ENCODE measurements around the gene BCAS3.
"Not testable (repeated sequence)": the region's sequence is repeated elsewhere in the genome, so short reads cannot be mapped to it uniquely, and the experiment has no call there.

Gene BCAS3

GRCh38 chr17:61421460-61421859, 743.8 kb downstream of the BCAS3 start:
- Histone ChIP-seq H3K4me1 (ENCODE audit: insufficient read depth, low read length) (peaks cover 4% of the 10 kb centered on the region), H3K9ac (ENCODE audit: low read length) (no peak overlapping the region), H3K9me3 (ENCODE audit: low read length) (no peaks in the 10 kb centered on the region), H3K4me3 (ENCODE audit: low read depth in 1 of 2, low read length in 2 of 2) (no peak overlapping the region), H3K27ac (ENCODE audit: low read depth, low read length) (no peak overlapping the region), H3K36me3 (ENCODE audit: insufficient read depth, low read length) (no peaks in the 10 kb centered on the region), H3K27me3 (ENCODE audit: control insufficient read depth in 1 of 2, insufficient read depth in 2 of 2, low read length in 2 of 2) (peaks cover 0 to 22% of the 10 kb centered on the region in 2 donors)

GRCh38 chr17:61422116-61422799, 744.6 kb downstream of the BCAS3 start:
- H3K27me3 ChIP-seq (ENCODE audit: control insufficient read depth in 1 of 2, insufficient read depth in 2 of 2, low read length in 2 of 2) = peaks cover 0 to 18% of the 10 kb centered on the region in 2 donors
- H3K9me3 ChIP-seq (ENCODE audit: low read length) = no peaks in the 10 kb centered on the region
- no peak overlapping the region for H3K27ac ChIP-seq (ENCODE audit: low read depth, low read length)
- H3K4me3 ChIP-seq (ENCODE audit: low read depth in 1 of 2, low read length in 2 of 2) = no peak overlapping the region
- no peaks in the 10 kb centered on the region for H3K4me1 ChIP-seq (ENCODE audit: insufficient read depth, low read length)
- H3K36me3 ChIP-seq (ENCODE audit: insufficient read depth, low read length) = no peaks in the 10 kb centered on the region
- H3K9ac ChIP-seq (ENCODE audit: low read length) = no peak overlapping the region

GRCh38 chr17:61422869-61423268, 745.2 kb downstream of the BCAS3 start:
- peaks cover 0 to 18% of the 10 kb centered on the region in 2 donors for H3K27me3 ChIP-seq (ENCODE audit: control insufficient read depth in 1 of 2, insufficient read depth in 2 of 2, low read length in 2 of 2)
- no peaks in the 10 kb centered on the region for H3K4me1 ChIP-seq (ENCODE audit: insufficient read depth, low read length)
- no peak overlapping the region for H3K9ac ChIP-seq (ENCODE audit: low read length)
- no peak overlapping the region for H3K27ac ChIP-seq (ENCODE audit: low read depth, low read length)
- H3K9me3 ChIP-seq (ENCODE audit: low read length) = no peaks in the 10 kb centered on the region
- H3K36me3 ChIP-seq (ENCODE audit: insufficient read depth, low read length) = no peaks in the 10 kb centered on the region
- H3K4me3 ChIP-seq (ENCODE audit: low read depth in 1 of 2, low read length in 2 of 2) = no peak overlapping the region

DNA sequence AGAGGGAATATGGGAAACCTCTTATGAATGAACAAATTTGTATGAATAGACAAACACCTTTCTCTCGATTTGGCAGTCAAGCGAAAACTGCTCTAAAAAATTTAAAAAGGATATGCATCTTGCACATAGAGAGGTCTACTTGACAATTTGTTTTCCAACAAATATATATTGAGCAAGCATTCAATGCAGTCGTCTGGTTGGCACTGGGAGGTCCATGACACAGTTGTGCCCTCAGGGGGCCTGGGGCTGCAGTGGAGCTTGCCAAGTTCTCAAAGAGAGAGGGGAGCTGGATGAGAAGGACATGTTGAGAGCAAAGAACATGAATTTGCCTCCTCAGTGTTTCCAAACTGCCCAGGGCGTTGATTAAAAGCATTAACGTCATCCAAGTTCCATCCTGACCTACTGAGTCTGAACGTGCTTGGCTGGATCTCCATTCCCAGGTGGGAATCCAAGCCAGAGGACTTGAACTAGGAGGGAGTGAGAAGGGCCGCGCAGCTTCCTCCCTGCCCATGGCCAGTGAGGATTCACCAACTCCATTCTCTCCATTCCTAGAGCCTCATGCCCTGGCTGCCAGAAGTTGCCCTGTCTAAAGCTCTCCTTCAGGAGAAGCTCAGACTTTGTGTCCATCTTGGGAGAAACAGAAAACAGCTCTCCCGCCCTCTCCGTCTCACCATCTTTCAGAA, 746.5 kb downstream of the BCAS3 start:
- H3K4me3 ChIP-seq (ENCODE audit: low read depth in 1 of 2, low read length in 2 of 2) = no peak overlapping the region
- H3K9me3 ChIP-seq (ENCODE audit: low read length) = no peaks in the 10 kb centered on the region
- no peaks in the 10 kb centered on the region for H3K4me1 ChIP-seq (ENCODE audit: insufficient read depth, low read length)
- H3K9ac ChIP-seq (ENCODE audit: low read length) = no peak overlapping the region
- H3K27me3 ChIP-seq (ENCODE audit: control insufficient read depth in 1 of 2, insufficient read depth in 2 of 2, low read length in 2 of 2) = peaks cover 0 to 18% of the 10 kb centered on the region in 2 donors
- no peak overlapping the region for H3K27ac ChIP-seq (ENCODE audit: low read depth, low read length)
- no peaks in the 10 kb centered on the region for H3K36me3 ChIP-seq (ENCODE audit: insufficient read depth, low read length)

GRCh38 chr17:61425682-61426481, 748.2 kb downstream of the BCAS3 start:
- Histone ChIP-seq H3K9ac (ENCODE audit: low read length) (no peak overlapping the region), H3K4me3 (ENCODE audit: low read depth in 1 of 2, low read length in 2 of 2) (no peak overlapping the region), H3K27me3 (ENCODE audit: control insufficient read depth in 1 of 2, insufficient read depth in 2 of 2, low read length in 2 of 2) (peaks cover 0 to 18% of the 10 kb centered on the region in 2 donors), H3K36me3 (ENCODE audit: insufficient read depth, low read length) (no peaks in the 10 kb centered on the region), H3K4me1 (ENCODE audit: insufficient read depth, low read length) (no peaks in the 10 kb centered on the region), H3K9me3 (ENCODE audit: low read length) (no peaks in the 10 kb centered on the region), H3K27ac (ENCODE audit: low read depth, low read length) (no peak overlapping the region)

DNA sequence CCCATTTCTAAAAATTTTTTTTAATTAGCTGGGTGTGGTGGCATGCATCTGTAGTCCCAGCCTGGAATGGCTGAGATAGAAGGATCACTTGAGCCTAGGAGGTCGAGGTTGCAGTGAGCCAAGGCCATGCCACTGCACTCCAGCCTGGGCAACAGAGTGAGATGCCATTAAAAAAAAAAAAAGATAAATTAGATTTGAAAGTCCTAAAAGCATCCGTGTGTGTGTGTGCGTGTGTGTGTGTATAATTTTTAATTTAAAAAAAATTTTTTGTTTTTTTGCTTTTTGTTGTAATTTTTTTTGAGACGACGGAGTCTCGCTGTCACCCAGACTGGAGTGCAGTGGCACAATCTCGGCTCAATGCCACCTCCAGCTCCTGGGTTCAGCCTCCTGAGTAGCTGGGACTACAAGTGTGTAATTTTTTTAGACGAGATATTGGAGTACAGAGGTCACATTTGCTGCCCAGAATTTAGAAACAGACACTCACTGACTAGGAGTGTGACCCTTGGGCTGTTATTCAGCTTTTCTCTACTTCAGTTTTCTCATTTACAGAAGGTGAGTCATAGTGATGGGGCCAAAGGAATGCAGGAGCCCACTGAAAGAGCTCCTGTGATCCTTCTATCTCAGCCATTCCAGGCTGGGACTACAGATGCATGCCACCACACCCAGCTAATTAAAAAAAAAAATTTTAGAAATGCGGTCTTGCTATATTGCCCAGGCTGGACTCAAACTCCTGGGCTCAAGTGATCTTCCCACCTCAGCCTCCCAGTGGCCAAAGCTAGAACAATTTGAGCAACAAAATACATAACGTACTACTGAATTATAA, 749.0 kb downstream of the BCAS3 start:
- Histone ChIP-seq H3K9ac (ENCODE audit: low read length) (no peak overlapping the region), H3K4me1 (ENCODE audit: insufficient read depth, low read length) (no peaks in the 10 kb centered on the region), H3K27ac (ENCODE audit: low read depth, low read length) (no peak overlapping the region), H3K27me3 (ENCODE audit: control insufficient read depth in 1 of 2, insufficient read depth in 2 of 2, low read length in 2 of 2) (peaks cover 0 to 14% of the 10 kb centered on the region in 2 donors), H3K4me3 (ENCODE audit: low read depth in 1 of 2, low read length in 2 of 2) (no peak overlapping the region), H3K9me3 (ENCODE audit: low read length) (no peaks in the 10 kb centered on the region), H3K36me3 (ENCODE audit: insufficient read depth, low read length) (no peaks in the 10 kb centered on the region)

DNA sequence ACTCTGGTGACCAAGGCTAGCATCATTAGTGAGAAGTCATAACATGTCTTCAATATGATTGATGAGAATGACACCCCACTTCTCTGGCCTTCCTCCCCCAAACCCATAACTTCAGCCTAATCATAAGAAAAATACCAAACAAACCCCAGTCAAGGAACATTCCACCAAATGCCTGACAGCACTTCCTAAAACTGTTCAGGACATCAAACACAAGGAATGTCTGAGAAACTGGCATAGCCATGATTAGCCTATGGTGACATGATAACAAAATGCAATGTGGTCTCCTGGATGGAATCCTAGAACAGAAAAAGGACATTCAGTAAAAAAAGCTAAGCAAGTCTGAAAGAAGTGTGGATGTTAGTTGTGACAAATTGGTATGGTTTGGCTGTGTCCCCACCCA, 749.9 kb downstream of the BCAS3 start:
- Histone ChIP-seq H3K4me1 (ENCODE audit: insufficient read depth, low read length) (no peaks in the 10 kb centered on the region), H3K27ac (ENCODE audit: low read depth, low read length) (no peak overlapping the region), H3K9ac (ENCODE audit: low read length) (no peak overlapping the region), H3K4me3 (ENCODE audit: low read depth in 1 of 2, low read length in 2 of 2) (no peak overlapping the region), H3K36me3 (ENCODE audit: insufficient read depth, low read length) (no peaks in the 10 kb centered on the region), H3K27me3 (ENCODE audit: control insufficient read depth in 1 of 2, insufficient read depth in 2 of 2, low read length in 2 of 2) (peaks cover 0 to 8% of the 10 kb centered on the region in 2 donors), H3K9me3 (ENCODE audit: low read length) (no peaks in the 10 kb centered on the region)

DNA sequence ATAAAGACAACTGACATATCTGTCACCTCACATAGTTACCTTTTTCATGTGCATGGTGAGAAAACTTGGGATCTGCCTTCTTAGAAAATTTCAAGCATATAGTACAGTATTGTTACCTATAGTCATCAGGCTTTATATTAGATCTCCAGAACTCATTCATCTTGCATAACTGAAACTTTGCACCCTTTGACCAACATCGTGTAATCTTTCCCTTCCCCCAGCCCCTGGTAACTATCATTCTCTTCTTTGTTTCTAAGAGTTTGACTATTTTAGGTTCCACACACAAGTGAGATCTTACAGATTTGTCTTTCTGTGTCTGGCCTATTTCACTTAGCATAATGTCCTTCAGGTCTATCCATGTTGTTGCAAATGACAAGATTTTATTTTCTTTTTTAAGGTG, 751.6 kb downstream of the BCAS3 start:
- H3K4me1 ChIP-seq (ENCODE audit: insufficient read depth, low read length) = no peaks in the 10 kb centered on the region
- no peaks in the 10 kb centered on the region for H3K9me3 ChIP-seq (ENCODE audit: low read length)
- H3K36me3 ChIP-seq (ENCODE audit: insufficient read depth, low read length) = no peaks in the 10 kb centered on the region
- no peak overlapping the region for H3K27ac ChIP-seq (ENCODE audit: low read depth, low read length)
- H3K9ac ChIP-seq (ENCODE audit: low read length) = no peak overlapping the region
- H3K4me3 ChIP-seq (ENCODE audit: low read depth in 1 of 2, low read length in 2 of 2) = no peak overlapping the region
- H3K27me3 ChIP-seq (ENCODE audit: control insufficient read depth in 1 of 2, insufficient read depth in 2 of 2, low read length in 2 of 2) = peaks cover 0 to 5% of the 10 kb centered on the region in 2 donors

DNA sequence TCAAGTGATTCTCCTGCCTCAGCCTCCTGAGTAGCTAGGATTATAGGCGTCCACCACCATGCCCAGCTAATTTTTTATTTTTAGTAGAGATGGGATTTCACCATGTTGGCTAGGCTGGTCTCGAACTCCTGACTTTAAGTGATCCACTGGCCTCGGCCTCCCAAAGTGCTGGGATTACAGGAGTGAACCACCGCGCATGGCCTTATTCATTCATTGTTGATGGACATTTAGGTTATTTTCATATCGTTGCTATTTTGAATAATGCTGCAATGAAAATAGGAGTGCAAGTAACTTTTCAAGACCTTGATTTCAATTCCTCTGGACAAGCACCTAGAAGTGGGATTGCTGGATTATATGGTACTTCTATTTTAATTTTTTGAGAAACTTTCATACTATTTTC, 752.2 kb downstream of the BCAS3 start:
- not testable (repeated sequence) for H3K9me3 ChIP-seq (ENCODE audit: low read length); H3K9ac ChIP-seq (ENCODE audit: low read length); H3K4me1 ChIP-seq (ENCODE audit: insufficient read depth, low read length); H3K27me3 ChIP-seq (ENCODE audit: control insufficient read depth in 1 of 2, insufficient read depth in 2 of 2, low read length in 2 of 2); H3K36me3 ChIP-seq (ENCODE audit: insufficient read depth, low read length); H3K4me3 ChIP-seq (ENCODE audit: low read depth in 1 of 2, low read length in 2 of 2); H3K27ac ChIP-seq (ENCODE audit: low read depth, low read length)

DNA sequence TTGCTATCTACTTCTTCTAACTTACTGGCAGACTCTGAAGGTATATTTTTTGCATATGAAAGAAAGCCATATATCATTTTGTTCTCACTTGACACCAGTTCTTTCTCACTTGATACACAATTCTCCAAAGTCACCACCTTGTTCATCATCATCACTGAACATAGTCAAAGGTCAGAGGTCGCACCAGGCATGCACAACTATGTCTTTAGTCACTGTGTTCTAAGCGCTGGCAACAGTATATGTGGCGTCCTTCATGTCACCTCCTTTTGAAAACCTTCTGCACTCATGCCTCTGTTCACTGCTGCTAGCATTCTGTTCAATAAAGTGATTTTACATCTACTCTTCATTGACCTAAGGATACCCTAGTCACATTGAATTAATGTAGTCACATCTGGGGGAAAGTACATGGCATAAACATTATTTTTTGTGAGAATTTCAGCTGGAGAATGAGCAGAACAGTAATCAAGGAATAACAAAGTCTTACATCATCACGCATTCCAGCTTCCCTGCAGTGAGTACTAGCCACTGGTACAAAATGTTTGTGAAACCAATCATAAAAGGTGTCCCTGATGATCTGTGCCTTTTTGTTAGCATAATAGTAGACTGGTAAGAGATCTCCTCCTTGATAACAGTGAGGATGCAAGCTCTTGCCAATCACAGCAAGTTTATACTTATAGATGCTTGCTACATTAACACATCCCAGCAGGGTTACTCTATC, 754.1 kb downstream of the BCAS3 start:
- H3K4me1 ChIP-seq (ENCODE audit: insufficient read depth, low read length) = no peaks in the 10 kb centered on the region
- H3K9me3 ChIP-seq (ENCODE audit: low read length) = no peaks in the 10 kb centered on the region
- H3K27ac ChIP-seq (ENCODE audit: low read depth, low read length) = no peak overlapping the region

More for the DNA sequence above, 754.1 kb downstream of the BCAS3 start:
- no peak overlapping the region for H3K9ac ChIP-seq (ENCODE audit: low read length)
- no peaks in the 10 kb centered on the region for H3K27me3 ChIP-seq (ENCODE audit: control insufficient read depth in 1 of 2, insufficient read depth in 2 of 2, low read length in 2 of 2)
- no peak overlapping the region for H3K4me3 ChIP-seq (ENCODE audit: low read depth in 1 of 2, low read length in 2 of 2)
- no peaks in the 10 kb centered on the region for H3K36me3 ChIP-seq (ENCODE audit: insufficient read depth, low read length)
